GM06990 (cell line): Measurements from ENCODE around the gene WDR17.

Experiments
- DNase-seq: peaks from one replicate; pipeline ENCODE4 v3.0.0-alpha.2; 2011; ENCODE audit not compliant: insufficient read length; ENCODE audit errors: extremely low read depth
- H3K27me3 ChIP-seq: replicated peaks from 2 replicates; pipeline ENCODE4 v1.6.0; 2011; ENCODE audit warnings: low read length; ENCODE audit not compliant: control insufficient read depth, insufficient read depth
- H3K36me3 ChIP-seq: 2 replicates; pipeline ENCODE4 v1.5.1; 2011; ENCODE audit warnings: low read length; ENCODE audit not compliant: control insufficient read depth, insufficient read depth
- H3K4me3 ChIP-seq: replicated peaks from 2 replicates; pipeline ENCODE4 v1.5.1; 2011; ENCODE audit warnings: low read depth, mild to moderate bottlenecking, control low read depth, low read length
- CTCF ChIP-seq: IDR thresholded peaks from 2 replicates; pipeline ENCODE4 v1.5.1; 2011; ENCODE audit warnings: low read length, control low read depth, mild to moderate bottlenecking, inconsistent platforms; ENCODE audit not compliant: insufficient read depth, poor library complexity, severe bottlenecking

WDR17 gene

GRCh38 chr4:176099314-176099713 lies 33.7 kb downstream of the WDR17 start:
- peak; percentile 7 for TF ChIP-seq CTCF
- H3K4me3 ChIP-seq: no peak overlapping the region
- no peak for DNase-seq
- no peaks in the 10 kb centered on the region for H3K27me3 ChIP-seq
- H3K36me3 ChIP-seq: no peaks in the 10 kb centered on the region

GRCh38 chr4:176102414-176103063 lies 36.9 kb downstream of the WDR17 start:
- Histone ChIP-seq H3K27me3 (no peaks in the 10 kb centered on the region), H3K36me3 (no peaks in the 10 kb centered on the region), H3K4me3 (no peak overlapping the region)
- DNase-seq: no peak
- TF ChIP-seq CTCF: no peak

GRCh38 chr4:176107695-176108094 lies 42.1 kb downstream of the WDR17 start:
- no peak for DNase-seq
- H3K27me3 ChIP-seq: no peaks in the 10 kb centered on the region
- no peaks in the 10 kb centered on the region for H3K36me3 ChIP-seq
- TF ChIP-seq CTCF: no peak
- H3K4me3 ChIP-seq: no peak overlapping the region

GRCh38 chr4:176123710-176124407 lies 58.2 kb downstream of the WDR17 start:
- Histone ChIP-seq H3K36me3 (no peaks in the 10 kb centered on the region), H3K4me3 (no peak overlapping the region), H3K27me3 (no peaks in the 10 kb centered on the region)
- peak; percentile 86 for TF ChIP-seq CTCF
- peak; percentile 52 for DNase-seq

- H3K4me3 ChIP-seq: no peak overlapping the region
Observed at GRCh38 chr4:176125063-176125462, 59.4 kb downstream of the WDR17 start.

More at GRCh38 chr4:176125063-176125462, 59.4 kb downstream of the WDR17 start:
- TF ChIP-seq CTCF: no peak
- no peak for DNase-seq
- H3K36me3 ChIP-seq: no peaks in the 10 kb centered on the region
- no peaks in the 10 kb centered on the region for H3K27me3 ChIP-seq
